GM18951 (cell line): ENCODE results near the gene ZNF710.

Source experiments
- POLR2A ChIP-seq: IDR thresholded peaks from 4 replicates; pipeline ENCODE4 v1.6.1; 2011; ENCODE audit warnings: mild to moderate bottlenecking; ENCODE audit not compliant: insufficient read length, insufficient read depth; ENCODE audit errors: extremely low read depth
- in situ Hi-C: fragments of 300-500 bp; cut with MboI; formaldehyde crosslinking; loops from one replicate; pipeline ENCODE4 v1.12.0; 2022; ENCODE audit warnings: low sequenced_read_pairs, mixed read lengths, inconsistent platforms; ENCODE audit not compliant: unreplicated experiment

Gene ZNF710

DNA sequence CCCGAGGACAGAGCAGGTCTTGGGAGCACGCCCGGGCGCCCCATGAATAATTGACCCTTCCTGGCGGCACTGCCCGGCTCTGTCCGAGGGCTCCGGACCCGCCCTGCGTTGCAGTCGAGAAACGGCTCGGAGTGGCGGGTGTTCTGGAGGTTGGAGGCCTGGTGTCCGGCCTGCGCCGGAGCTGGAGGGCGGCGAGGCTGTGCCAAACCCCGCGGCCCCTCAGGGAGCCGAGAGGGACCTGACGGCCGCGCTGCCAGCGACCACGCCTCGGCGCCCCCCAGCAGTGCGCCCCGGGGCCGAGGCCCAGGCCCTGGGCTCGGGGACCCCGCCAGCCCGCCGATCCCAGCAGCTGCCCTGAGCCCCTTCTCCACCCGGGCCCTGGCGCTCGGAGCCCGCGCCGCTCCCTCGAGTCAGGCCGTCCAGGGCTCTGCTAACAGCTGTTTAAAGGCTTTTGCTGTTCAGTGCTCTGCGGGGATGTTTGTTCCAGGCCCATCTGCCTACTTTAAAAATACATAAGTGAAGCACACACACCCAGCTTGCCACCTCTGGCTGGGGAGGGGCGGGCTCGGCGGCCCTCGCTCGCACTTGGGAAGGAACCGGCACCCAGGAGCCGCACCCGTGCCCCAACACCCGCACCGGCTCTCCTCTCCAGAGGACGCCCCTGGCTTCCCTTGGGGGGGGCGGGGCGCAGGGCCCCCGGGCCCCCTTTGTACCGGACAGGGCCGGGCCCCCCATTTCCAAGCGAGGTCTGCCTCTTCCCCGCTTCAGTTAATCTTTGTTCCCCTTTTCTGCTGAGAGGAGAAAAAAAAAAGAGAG is 730 bp upstream of the ZNF710 start:
- TF ChIP-seq POLR2A: no peak
- in situ Hi-C loops: no loop called here

- no peak for TF ChIP-seq POLR2A
- in situ Hi-C loops: no loop called here
These were observed 731 bp downstream of the ZNF710 start for GRCh38 chr15:90001683-90002427.

DNA sequence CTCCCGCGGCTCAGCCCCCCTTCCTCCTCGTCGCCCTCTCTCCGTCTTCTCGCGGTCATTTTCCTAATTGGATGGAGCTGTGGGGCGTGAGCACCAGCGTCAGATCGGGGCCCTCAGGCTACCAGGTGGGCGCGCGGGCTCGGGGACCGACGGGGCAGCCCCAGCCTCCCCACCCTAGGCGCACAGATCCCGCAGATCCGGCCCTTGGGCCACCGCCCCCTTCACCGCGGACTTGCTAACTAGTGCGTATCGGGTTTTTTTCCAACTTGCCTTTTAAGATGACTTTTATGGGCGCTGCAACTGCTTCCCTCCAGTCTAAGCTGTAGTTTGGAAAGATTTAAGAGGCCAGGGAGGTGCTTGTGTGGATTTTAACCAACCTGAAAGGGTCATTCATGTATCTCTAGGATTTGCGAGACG is 1.3 kb downstream of the ZNF710 start:
- in situ Hi-C loops: no loop called here
- TF ChIP-seq POLR2A: no peak

DNA sequence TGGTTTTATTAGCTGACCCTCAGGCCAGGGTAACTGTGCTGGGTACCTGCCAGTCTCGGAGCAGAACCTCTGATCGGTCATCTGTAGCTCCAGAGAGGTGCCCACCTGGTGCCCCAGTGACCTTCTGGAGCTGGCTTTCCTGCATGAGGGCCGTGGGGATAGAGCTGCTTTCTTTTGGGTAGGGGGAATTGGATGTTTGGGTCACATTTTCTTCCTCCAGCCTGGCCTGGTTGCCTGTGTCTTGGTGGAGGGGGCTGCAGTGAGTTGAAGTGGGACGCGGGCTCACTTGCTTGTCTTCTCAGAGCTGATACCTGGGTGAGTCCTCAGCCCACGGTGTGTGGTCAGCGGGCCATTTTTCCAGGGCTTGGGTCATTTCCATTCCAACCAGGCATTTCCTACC is 2.6 kb downstream of the ZNF710 start:
- in situ Hi-C loops: no loop called here

GRCh38 chr15:90004252-90004651 is 3.1 kb downstream of the ZNF710 start:
- in situ Hi-C loops: no loop called here
- no peak for TF ChIP-seq POLR2A

More for the DNA sequence above, 2.6 kb downstream of the ZNF710 start:
- TF ChIP-seq POLR2A: no peak

- in situ Hi-C loops: no loop called here
- no peak for TF ChIP-seq POLR2A
These were observed 3.5 kb downstream of the ZNF710 start for GRCh38 chr15:90004671-90005070.

DNA sequence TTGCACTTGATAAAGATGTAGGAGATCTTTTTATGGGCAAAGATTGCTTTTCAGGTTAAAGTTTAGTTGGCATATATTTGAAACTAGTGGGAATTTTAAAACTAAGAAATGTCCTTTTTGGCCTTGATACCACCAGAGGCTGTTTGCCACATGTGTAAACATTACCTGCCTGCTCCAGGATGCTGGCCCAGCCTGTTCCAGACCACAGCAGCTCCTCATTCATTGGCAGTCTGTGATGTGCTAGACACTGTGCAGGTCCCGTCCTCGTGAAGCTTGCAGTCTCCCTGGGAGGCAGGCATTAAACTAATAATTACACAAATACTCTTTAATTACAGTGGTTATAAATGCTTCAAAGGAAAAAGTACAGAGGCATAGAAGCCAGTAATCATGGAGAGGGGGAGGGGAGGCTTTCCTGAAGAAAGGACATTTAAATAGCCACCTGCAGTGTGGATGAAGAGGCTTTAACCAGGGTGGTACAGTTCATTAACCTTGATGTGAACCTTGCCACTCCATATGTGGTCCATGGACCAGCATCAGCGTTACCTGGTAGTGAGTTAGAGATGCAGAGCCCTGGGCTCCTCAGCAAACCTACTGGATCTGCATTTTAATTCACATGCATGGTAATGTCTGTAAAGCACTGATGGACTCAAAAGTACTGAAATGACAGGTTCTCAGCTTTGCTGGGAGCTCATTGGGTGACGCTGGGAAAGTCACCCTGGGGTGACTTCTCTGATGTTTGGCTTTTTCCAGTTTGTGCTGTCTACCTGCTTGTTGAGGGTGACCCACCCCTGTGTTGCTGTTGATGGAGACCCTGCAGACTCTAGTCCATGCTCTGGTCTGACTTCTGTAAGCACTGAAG is 5.3 kb downstream of the ZNF710 start:
- no peak for TF ChIP-seq POLR2A
- in situ Hi-C loops: no loop called here

DNA sequence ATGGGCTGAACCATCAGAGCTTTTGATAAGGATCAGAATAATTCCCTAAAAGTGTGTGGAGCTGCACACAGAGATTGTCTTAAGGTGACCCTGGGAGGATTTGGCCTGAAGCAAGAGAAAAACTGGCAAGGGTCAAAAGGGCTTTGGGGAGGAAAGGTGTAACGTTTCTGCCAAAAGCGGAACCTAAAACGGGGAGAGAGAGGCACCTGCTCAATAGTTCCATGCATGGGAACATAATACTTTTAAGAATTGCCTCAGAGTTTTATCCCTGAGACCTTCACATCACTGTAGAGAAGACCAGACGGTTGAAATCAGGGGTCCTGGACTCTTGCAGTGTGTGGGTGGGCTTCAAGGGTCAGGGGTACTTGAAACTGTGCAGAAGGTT is 5.9 kb downstream of the ZNF710 start:
- in situ Hi-C loops: no loop called here
- no peak for TF ChIP-seq POLR2A

- TF ChIP-seq POLR2A: no peak
- in situ Hi-C loops: no loop called here
These were observed 7.5 kb downstream of the ZNF710 start for GRCh38 chr15:90008607-90009006.

DNA sequence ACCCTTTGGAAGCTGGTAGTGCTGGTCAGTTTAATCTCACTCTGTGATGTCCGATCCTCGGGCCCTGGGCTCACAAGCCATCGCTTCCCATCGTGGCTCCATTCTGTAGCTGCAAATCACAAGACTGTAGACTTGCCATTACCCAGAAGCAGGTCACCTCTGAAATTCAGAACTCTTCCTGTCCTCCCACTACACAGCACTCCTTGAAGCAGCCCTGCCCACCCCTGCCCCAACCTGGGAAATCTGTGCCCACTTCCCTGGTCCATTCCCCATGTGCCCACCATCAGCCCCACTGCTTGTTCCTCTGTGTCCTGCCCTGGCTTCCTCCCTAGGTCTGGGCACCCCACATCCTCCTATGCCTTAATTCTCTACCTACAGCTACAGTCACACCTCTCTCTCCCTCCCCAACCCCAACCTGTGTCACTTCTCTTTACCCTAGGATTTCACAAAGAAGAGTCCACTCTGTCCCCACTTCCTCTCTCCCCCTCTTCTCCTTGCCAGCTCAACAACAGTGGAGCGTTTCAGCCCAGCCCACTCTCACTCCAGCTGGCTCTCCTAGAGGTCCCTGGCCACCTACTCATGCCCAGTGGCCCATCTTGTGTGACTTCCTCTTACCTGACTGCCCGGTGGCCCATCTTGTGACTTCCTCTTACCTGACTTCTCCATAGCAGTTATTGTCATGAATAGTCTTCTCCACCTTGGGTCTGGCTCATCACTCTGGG is 8.3 kb downstream of the ZNF710 start:
- in situ Hi-C loops: no loop called here
- no peak for TF ChIP-seq POLR2A

- no peak for TF ChIP-seq POLR2A
- in situ Hi-C loops: no loop called here
These were observed 10.6 kb downstream of the ZNF710 start for GRCh38 chr15:90011705-90012104.

DNA sequence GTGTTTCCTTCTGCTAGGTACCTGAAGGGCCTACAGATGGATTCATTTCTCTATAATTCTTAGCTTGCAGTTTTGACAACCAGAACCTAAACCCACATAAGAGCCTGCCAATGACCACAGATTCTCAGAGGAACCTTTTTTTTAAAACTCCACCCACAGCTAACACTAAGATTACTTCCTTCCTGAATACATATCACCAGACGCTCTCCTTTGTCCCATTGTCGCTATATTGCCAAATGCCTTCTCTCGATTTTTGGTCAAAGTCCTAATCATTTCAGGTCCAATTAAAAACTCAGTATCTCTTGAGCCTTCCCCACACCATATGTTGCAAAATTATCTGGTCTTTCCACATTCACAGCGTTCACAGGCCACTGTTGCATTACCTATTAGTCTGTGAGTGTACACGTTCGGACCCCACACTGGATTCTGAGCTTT is 12.4 kb downstream of the ZNF710 start:
- no peak for TF ChIP-seq POLR2A
- in situ Hi-C loops: no loop called here
